Spleen (tissue), 7 donors: ENCODE data around the gene ARID5B.

ENCODE experiments used
- POLR2AphosphoS5 ChIP-seq, 3 donors: sonication (generic); formaldehyde crosslinking; IDR thresholded peaks; one replicate each; pipeline ENCODE4 v1.5.1; 2017; ENCODE audit warnings: antibody characterized with exemption in 3 of 3
- TF ChIP-seq, protein P1 (sequence below), 11 experiments: fragments of 200-600 bp in 7 of 11; fragments of 450-650 bp in 4 of 11; sonication (generic) in 4 of 11; IDR thresholded peaks in 8 of 11; conservative IDR thresholded peaks in 3 of 11; 1 replicate in 7 of 11; 2 replicates in 4 of 11; pipeline versions ENCODE4 v1.4.0 to v1.8.0; 2016 to 2021; ENCODE audit warnings: antibody characterized with exemption in 11 of 11, inconsistent platforms in 4 of 11, mild to moderate bottlenecking in 1 of 11
- donor health status: DM: no; HTN: no; CAD: no; lungs with moderate emphysema.
- donor health status: DM: no; HTN: no; CAD: no.
- donor health status: DM: no; HTN: no; CAD: no.

DNA sequence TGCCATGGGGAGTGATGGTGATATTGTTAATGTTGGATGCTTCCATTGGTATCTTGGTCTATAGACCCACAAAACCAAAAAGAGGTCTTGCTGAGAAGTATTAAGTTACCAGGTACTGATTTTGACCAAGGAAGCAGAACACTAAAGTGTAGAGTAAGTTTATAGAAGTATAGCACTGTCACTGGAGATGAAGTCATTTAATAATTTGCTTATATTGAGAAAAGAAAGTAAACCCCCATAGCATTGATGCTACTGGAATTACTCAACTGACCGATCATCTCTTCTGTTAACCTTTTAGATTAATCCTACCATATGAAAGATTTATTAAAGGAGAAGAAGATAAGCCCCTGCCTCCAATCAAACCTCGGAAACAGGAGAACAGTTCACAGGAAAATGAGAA is 183.9 kb downstream of the ARID5B start:
- TF ChIP-seq, protein P1, sequence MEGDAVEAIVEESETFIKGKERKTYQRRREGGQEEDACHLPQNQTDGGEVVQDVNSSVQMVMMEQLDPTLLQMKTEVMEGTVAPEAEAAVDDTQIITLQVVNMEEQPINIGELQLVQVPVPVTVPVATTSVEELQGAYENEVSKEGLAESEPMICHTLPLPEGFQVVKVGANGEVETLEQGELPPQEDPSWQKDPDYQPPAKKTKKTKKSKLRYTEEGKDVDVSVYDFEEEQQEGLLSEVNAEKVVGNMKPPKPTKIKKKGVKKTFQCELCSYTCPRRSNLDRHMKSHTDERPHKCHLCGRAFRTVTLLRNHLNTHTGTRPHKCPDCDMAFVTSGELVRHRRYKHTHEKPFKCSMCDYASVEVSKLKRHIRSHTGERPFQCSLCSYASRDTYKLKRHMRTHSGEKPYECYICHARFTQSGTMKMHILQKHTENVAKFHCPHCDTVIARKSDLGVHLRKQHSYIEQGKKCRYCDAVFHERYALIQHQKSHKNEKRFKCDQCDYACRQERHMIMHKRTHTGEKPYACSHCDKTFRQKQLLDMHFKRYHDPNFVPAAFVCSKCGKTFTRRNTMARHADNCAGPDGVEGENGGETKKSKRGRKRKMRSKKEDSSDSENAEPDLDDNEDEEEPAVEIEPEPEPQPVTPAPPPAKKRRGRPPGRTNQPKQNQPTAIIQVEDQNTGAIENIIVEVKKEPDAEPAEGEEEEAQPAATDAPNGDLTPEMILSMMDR (IDR thresholded peaks at IDR 0.05 in 8 of 11, conservative IDR thresholded peaks at IDR 0.05 in 3 of 11) = no peak
- TF ChIP-seq POLR2AphosphoS5 (IDR thresholded peaks at IDR 0.05) = no peak
